GM12878 (cell line): ENCODE results near the gene CAMTA1. TPM values are rescaled to one million over a fixed set of nuclear protein-coding genes. Genes with fewer than 3 reads are reported as not detected.

Experiments used
- ATAC-seq: fragments of 200-7000 bp; cut with Tn5 transposase; 3 replicates; pipeline ENCODE4 v1.9.1; 2020; ENCODE audit warnings: mild to moderate bottlenecking, moderate library complexity
- BruUV-seq: library from RNA; stranded (reverse); fragments of 400-500 nt; replicated peaks from 2 replicates; lab custom pipeline; 2021; lab: Mats Ljungman, UMichigan
- CTCF ChIA-PET: fragments of 300-600 bp; sonication (Branson Sonifier 250); formaldehyde crosslinking; extraction: SDS; loops from one replicate; lab custom pipeline; 2021; ENCODE audit warnings: inconsistent platforms; lab: Yijun Ruan, JAX
- POLR2A ChIA-PET: fragments of 350-600 bp; formaldehyde crosslinking; extraction: SDS; loops from one replicate; lab custom pipeline; 2021; ENCODE audit warnings: inconsistent platforms; lab: Charles Lee
- RAD21 ChIA-PET: fragments of 300-600 bp; sonication (Branson Sonifier 250); formaldehyde crosslinking; loops from one replicate; lab custom pipeline; 2023; ENCODE audit warnings: antibody characterized with exemption; ENCODE audit not compliant: unreplicated experiment; lab: Charles Lee
- SMC1A ChIA-PET: fragments of 300-600 bp; sonication (Branson Sonifier 250); formaldehyde crosslinking; loops from one replicate; lab custom pipeline; 2023; ENCODE audit not compliant: unreplicated experiment, uncharacterized antibody; lab: Charles Lee
- DNase-seq: peaks from one replicate; pipeline ENCODE4 v3.0.0-alpha.2; 2011; ENCODE audit warnings: low read depth, low spot score
- FAIRE-seq: peaks from 3 replicates; lab custom pipeline; 2011; peaks lifted over from hg19 to GRCh38; lab: Jason Lieb, UNC
- H2AFZ ChIP-seq: 2 replicates; pipeline ENCODE4 v1.6.0; 2011; ENCODE audit warnings: low read depth, low read length, control low read depth; ENCODE audit not compliant: control insufficient read depth
- H3K27ac ChIP-seq: 2 replicates; pipeline ENCODE4 v1.5.1; 2011; ENCODE audit warnings: control low read depth; ENCODE audit not compliant: control insufficient read depth, insufficient read depth
- H3K27me3 ChIP-seq, 2 experiments: replicated peaks in 1 of 2; 2 replicates each; pipeline versions ENCODE4 v1.6.0 to v1.6.1; 2011; ENCODE audit warnings: low read length in 1 of 2; ENCODE audit not compliant: control insufficient read depth in 2 of 2, insufficient read depth in 2 of 2
- H3K36me3 ChIP-seq, 2 experiments: 2 replicates each; pipeline ENCODE4 v1.5.1; 2011; ENCODE audit warnings: low read length in 1 of 2; ENCODE audit not compliant: control insufficient read depth in 2 of 2, insufficient read depth in 2 of 2
- H3K4me1 ChIP-seq: 2 replicates; pipeline ENCODE4 v1.6.1; 2011; ENCODE audit warnings: mild to moderate bottlenecking, low read length, moderate library complexity, mixed read lengths; ENCODE audit not compliant: control insufficient read depth, insufficient read depth
- H3K4me2 ChIP-seq: 2 replicates; pipeline ENCODE4 v1.6.0; 2011; ENCODE audit warnings: control low read depth; ENCODE audit not compliant: control insufficient read depth, insufficient read depth
- H3K4me3 ChIP-seq: fragments of 200-600 bp; sonication (generic); 2 replicates; pipeline ENCODE4 v1.5.1; 2016
- H3K79me2 ChIP-seq: 2 replicates; pipeline ENCODE4 v1.6.0; 2011; ENCODE audit warnings: low read length; ENCODE audit not compliant: control insufficient read depth, insufficient read depth
- H3K9ac ChIP-seq: 2 replicates; pipeline ENCODE4 v1.8.0; 2011; ENCODE audit warnings: low read length, control low read depth, mixed read lengths; ENCODE audit not compliant: control insufficient read depth, insufficient read depth
- H3K9me3 ChIP-seq: replicated peaks from 3 replicates; pipeline ENCODE4 v1.5.1; 2011; ENCODE audit warnings: mild to moderate bottlenecking, low read length; ENCODE audit not compliant: control insufficient read depth, insufficient read depth
- H4K20me1 ChIP-seq: 2 replicates; pipeline ENCODE4 v1.6.0; 2011; ENCODE audit not compliant: control insufficient read depth, insufficient read depth
- ASH2L ChIP-seq: fragments of 300-600, 200-600 bp; sonication (generic); IDR thresholded peaks from 2 replicates; pipeline ENCODE4 v1.6.1; 2017; ENCODE audit warnings: low read depth, mild to moderate bottlenecking, borderline replicate concordance
- BACH1 ChIP-seq: fragments of 450-650 bp; IDR thresholded peaks from 2 replicates; pipeline ENCODE4 v1.6.1; 2017; ENCODE audit warnings: mild to moderate bottlenecking, borderline replicate concordance
- HCFC1 ChIP-seq: fragments of 150-350 bp; IDR thresholded peaks from 2 replicates; pipeline ENCODE4 v1.6.1; 2014; ENCODE audit warnings: low read length
- KDM1A ChIP-seq: fragments of 200-600 bp; sonication (generic); IDR thresholded peaks from 2 replicates; pipeline ENCODE4 v1.6.1; 2016; ENCODE audit warnings: borderline replicate concordance
- MYB ChIP-seq: fragments of 150-350 bp; IDR thresholded peaks from 2 replicates; pipeline ENCODE4 v1.6.1; 2014; ENCODE audit warnings: mild to moderate bottlenecking, low read depth, low read length, borderline replicate concordance
- REST ChIP-seq: IDR thresholded peaks from 2 replicates; pipeline ENCODE4 v1.6.1; 2012; ENCODE audit warnings: mild to moderate bottlenecking, low read depth, low read length
- YBX1 ChIP-seq: fragments of 450-650 bp; IDR thresholded peaks from 2 replicates; pipeline ENCODE4 v1.6.1; 2016; ENCODE audit warnings: antibody characterized with exemption
- WGBS: methylation state at CpG from one replicate; pipeline ENCODE4 v1.1.6; 2016; ENCODE audit warnings: low lambda C conversion rate; ENCODE audit not compliant: insufficient replicate concordance, insufficient coverage; ENCODE audit errors: missing lambda C conversion rate; 5-methylcytosine and 5-hydroxymethylcytosine counted together
- in situ Hi-C: fragments of 300-500 bp; cut with MboI; formaldehyde crosslinking; loops from 9 replicates; pipeline ENCODE4 v1.14.3; 2018; ENCODE audit warnings: mixed read lengths
- intact Hi-C: fragments of 100-400 bp; cut with micrococcal nuclease; formaldehyde crosslinking; loops from one replicate; pipeline ENCODE4 v1.14.2; 2022; ENCODE audit not compliant: unreplicated experiment
- polyA plus RNA-seq, 11 experiments: library from polyadenylated mRNA; depleted of rRNA in 4 of 11; unstranded in 6 of 11; stranded (reverse) in 5 of 11; fragments of >200 nt; fragmentation: Nextera tagmentation in 4 of 11; fragmentation: Illumina TruSeq in 1 of 11; extraction: Ambion mirVana in 4 of 11; extraction: Trizol in 1 of 11; gene quantifications; 1 replicate in 1 of 11; 2 replicates in 10 of 11; pipeline versions ENCODE4 v1.2.1 to v1.2.3, GENCODE V29; 2011 to 2016; ENCODE audit warnings: inconsistent platforms in 2 of 11, missing spikeins in 2 of 11, low read depth in 1 of 11
- total RNA-seq, 4 experiments: library from RNA; depleted of rRNA in 3 of 4; stranded (reverse); fragments of >200 nt in 3 of 4; fragmentation: Illumina TruSeq in 1 of 4; extraction: Trizol in 1 of 4; gene quantifications; 2 replicates each; pipeline versions ENCODE4 v1.2.1 to v1.2.3, GENCODE V29; 2013 to 2021

CAMTA1 gene
- total and polyA plus RNA-seq, 10 of the 15 experiments (the other 5 are each of a cell fraction or from before 2014, with no cell fraction given): 37.7 to 148 (median 76.4) TPM

- H3K27me3 ChIP-seq: peaks cover 0 to 3% of the 10 kb centered on the region in 2 experiments; a peak in 3 of 4 replicates
- no peaks in the 10 kb centered on the region for H3K9me3 ChIP-seq
- RAD21 ChIA-PET: no interaction called here
- in situ Hi-C loops (no loop called here), intact Hi-C loops (no loop called here)
- no peak for ATAC-seq
- H3K4me2 ChIP-seq: no peak overlapping the region
- H2AFZ ChIP-seq: no peak overlapping the region
- no peaks in the 10 kb centered on the region for H4K20me1 ChIP-seq
- FAIRE-seq: no peak
- CTCF ChIA-PET: interaction anchor here (1.1 to 1.6 kb wide), 2 partner anchors 114 to 241 kb away, joined by 4 read pairs; no protein-coding TSS in a partner anchor
- no peaks in the 10 kb centered on the region for H3K79me2 ChIP-seq
- no peak overlapping the region for H3K9ac ChIP-seq
- POLR2A ChIA-PET: no interaction called here
- no peaks in the 10 kb centered on the region for H3K4me1 ChIP-seq
- no peak for DNase-seq
- no peaks in the 10 kb centered on the region for H3K36me3 ChIP-seq
- BruUV-seq: no TSS peak
- no peak overlapping the region for H3K27ac ChIP-seq
- 40% methylated on average over 12 of the region's 12 CpGs for WGBS
- no peak for TF ChIP-seq KDM1A
- TF ChIP-seq BACH1: no peak
- TF ChIP-seq HCFC1: no peak
- TF ChIP-seq REST: no peak
- no peak for TF ChIP-seq ASH2L
- no peak for TF ChIP-seq YBX1
- no peak for TF ChIP-seq MYB
- SMC1A ChIA-PET: no interaction called here
- H3K4me3 ChIP-seq: no peak overlapping the region
Measured at GRCh38 chr1:6960291-6960811, 175.1 kb downstream of the CAMTA1 start.
